CD8-positive, alpha-beta memory T cell (primary cell): ENCODE measurements around the gene FBRSL1. TPM values are rescaled to one million over a fixed set of nuclear protein-coding genes. Genes with fewer than 3 reads are reported as not detected.

Source experiments
- CTCF ChIA-PET: fragments of 350-600 bp; sonication (Branson Sonifier 250); formaldehyde crosslinking; loops from one replicate; lab custom pipeline; 2021; ENCODE audit warnings: antibody characterized with exemption; lab: Charles Lee
- POLR2A ChIA-PET: fragments of 350-600 bp; sonication (Branson Sonifier 250); formaldehyde crosslinking; loops from one replicate; lab custom pipeline; 2021; ENCODE audit warnings: antibody characterized with exemption; lab: Charles Lee
- DNase-seq, 5 donors: peaks; one replicate each; pipeline versions ENCODE4 v3.0.0 to v3.0.0-alpha.2; 2020 to 2022; ENCODE audit warnings: mixed read lengths in 1 of 5
- H3K27ac ChIP-seq: one replicate; pipeline ENCODE4 v1.7.0; 2013; ENCODE audit warnings: low read depth, mild to moderate bottlenecking, low read length, moderate library complexity
- H3K27me3 ChIP-seq: 2 replicates; pipeline ENCODE4 v1.7.0; 2013; ENCODE audit warnings: low read length, mild to moderate bottlenecking; ENCODE audit not compliant: insufficient read depth, poor library complexity, severe bottlenecking
- H3K36me3 ChIP-seq: 2 replicates; pipeline ENCODE4 v1.7.0; 2013; ENCODE audit warnings: mild to moderate bottlenecking, low read length, moderate library complexity; ENCODE audit not compliant: insufficient read depth
- H3K4me1 ChIP-seq: 2 replicates; pipeline ENCODE4 v1.7.0; 2013; ENCODE audit warnings: mild to moderate bottlenecking, low read length, moderate library complexity; ENCODE audit not compliant: insufficient read depth
- H3K4me3 ChIP-seq: 2 replicates; pipeline ENCODE4 v1.7.0; 2013; ENCODE audit warnings: mild to moderate bottlenecking, low read length
- H3K9me3 ChIP-seq: 2 replicates; pipeline ENCODE4 v1.7.0; 2013; ENCODE audit warnings: mild to moderate bottlenecking, low read length
- H3K27ac Mint-ChIP-seq, 8 donors: one replicate each; pipeline ENCODE4 v1.8.0; 2020 to 2021; ENCODE audit warnings: mixed read lengths in 8 of 8, mild to moderate bottlenecking in 6 of 8, inconsistent platforms in 3 of 8, moderate library complexity in 3 of 8
- H3K27me3 Mint-ChIP-seq, 2 donors: one replicate each; pipeline ENCODE4 v1.8.0; 2020 to 2021; ENCODE audit warnings: mixed read lengths in 2 of 2, mild to moderate bottlenecking in 1 of 2, moderate library complexity in 1 of 2
- H3K36me3 Mint-ChIP-seq, 3 donors: one replicate each; pipeline ENCODE4 v1.8.0; 2020 to 2021; ENCODE audit warnings: mixed read lengths in 3 of 3, inconsistent platforms in 1 of 3, mild to moderate bottlenecking in 1 of 3
- H3K4me1 Mint-ChIP-seq, 3 donors: one replicate each; pipeline ENCODE4 v1.8.0; 2020 to 2021; ENCODE audit warnings: mixed read lengths in 3 of 3, inconsistent platforms in 1 of 3, mild to moderate bottlenecking in 1 of 3
- H3K4me3 Mint-ChIP-seq, 7 donors: one replicate each; pipeline ENCODE4 v1.8.0; 2020 to 2021; ENCODE audit warnings: mixed read lengths in 7 of 7, mild to moderate bottlenecking in 6 of 7, moderate library complexity in 4 of 7, inconsistent platforms in 2 of 7
- H3K9me3 Mint-ChIP-seq, 5 donors: one replicate each; pipeline ENCODE4 v1.8.0; 2020 to 2022; ENCODE audit warnings: mixed read lengths in 5 of 5, mild to moderate bottlenecking in 3 of 5, moderate library complexity in 2 of 5, inconsistent platforms in 1 of 5
- polyA plus RNA-seq: library from polyadenylated mRNA; unstranded; fragments of 300-500 nt; fragmentation: Illumina TruSeq; gene quantifications from one replicate; pipeline ENCODE4 v1.2.3, GENCODE V29; 2021
- total RNA-seq, 2 experiments: library from RNA; stranded (reverse); gene quantifications; one replicate each; pipeline ENCODE4 v1.2.3, GENCODE V29; 2021

Gene FBRSL1
- total and polyA plus RNA-seq, 3 experiments from 2014 or later, result 1.4 to 62.1 (median 58.1) TPM

DNA sequence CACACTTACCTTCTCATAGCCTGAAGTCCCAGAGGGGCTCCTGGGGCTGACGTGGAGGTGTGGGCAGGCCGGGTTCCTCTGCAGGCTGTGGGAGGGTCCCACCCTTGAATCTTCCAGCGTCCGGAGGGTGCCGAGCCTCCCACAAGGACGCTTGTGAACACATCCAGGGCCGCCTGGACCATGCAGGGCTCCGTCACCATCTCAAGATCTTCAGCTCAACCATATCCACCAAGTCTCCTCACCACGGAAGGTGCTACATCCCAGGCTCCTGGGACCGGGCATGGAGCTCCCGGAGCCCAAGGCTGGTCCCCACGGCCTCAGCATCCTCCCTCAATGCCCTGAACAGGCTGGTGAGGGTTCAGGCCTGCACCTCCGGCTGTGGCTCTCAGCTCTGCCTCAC, 10.7 kb upstream of the FBRSL1 start:
- Histone ChIP-seq H3K36me3 (no peaks in the 10 kb centered on the region), H3K4me1 (peaks cover 20% of the 10 kb centered on the region), H3K4me3 (no peak overlapping the region), H3K9me3 (no peaks in the 10 kb centered on the region), H3K27ac (no peak overlapping the region), H3K27me3 (no peaks in the 10 kb centered on the region)
- Mint-ChIP-seq H3K4me3 (no peak overlapping the region), H3K36me3 (no peaks in the 10 kb centered on the region), H3K9me3 (peaks cover 0 to 4% (median 2%) of the 10 kb centered on the region in 5 donors), H3K4me1 (peaks cover 9 to 28% (median 12%) of the 10 kb centered on the region in 3 donors), H3K27ac (peak overlapping the region in 2 of 8 donors; percentile 62 to 63), H3K27me3 (peaks cover 3 to 10% of the 10 kb centered on the region in 2 donors)
- ChIA-PET CTCF (no interaction called here), POLR2A (no interaction called here)
- DNase-seq, result no peak

- Mint-ChIP-seq H3K27ac (peak overlapping the region in 1 of 8 donors; percentile 62), H3K4me1 (peaks cover 9 to 28% (median 12%) of the 10 kb centered on the region in 3 donors), H3K27me3 (peaks cover 3 to 10% of the 10 kb centered on the region in 2 donors), H3K9me3 (peaks cover 0 to 4% (median 2%) of the 10 kb centered on the region in 5 donors), H3K36me3 (no peaks in the 10 kb centered on the region), H3K4me3 (no peak overlapping the region)
- no peak overlapping the region for H3K27ac ChIP-seq
- no peaks in the 10 kb centered on the region for H3K27me3 ChIP-seq
- no peak overlapping the region for H3K4me3 ChIP-seq
- peaks cover 20% of the 10 kb centered on the region for H3K4me1 ChIP-seq
- ChIA-PET CTCF (no interaction called here), POLR2A (no interaction called here)
- H3K9me3 ChIP-seq, result no peaks in the 10 kb centered on the region
- H3K36me3 ChIP-seq, result no peaks in the 10 kb centered on the region
- no peak for DNase-seq
Measured at GRCh38 chr12:132479938-132480622, 9.9 kb upstream of the FBRSL1 start.

- Histone ChIP-seq H3K27ac (no peak overlapping the region), H3K27me3 (no peaks in the 10 kb centered on the region), H3K4me1 (peaks cover 16% of the 10 kb centered on the region), H3K4me3 (no peak overlapping the region), H3K9me3 (no peaks in the 10 kb centered on the region), H3K36me3 (no peaks in the 10 kb centered on the region)
- H3K9me3 Mint-ChIP-seq, result peaks cover 0 to 4% (median 2%) of the 10 kb centered on the region in 5 donors
- CTCF ChIA-PET, result no interaction called here
- peaks cover 9 to 26% (median 10%) of the 10 kb centered on the region in 3 donors for H3K4me1 Mint-ChIP-seq
- no peak for DNase-seq
- H3K4me3 Mint-ChIP-seq, result no peak overlapping the region
- POLR2A ChIA-PET, result no interaction called here
- peaks cover 3 to 8% of the 10 kb centered on the region in 2 donors for H3K27me3 Mint-ChIP-seq
- no peak overlapping the region for H3K27ac Mint-ChIP-seq
- H3K36me3 Mint-ChIP-seq, result no peaks in the 10 kb centered on the region
Measured at GRCh38 chr12:132480623-132481132, 9.3 kb upstream of the FBRSL1 start.

DNA sequence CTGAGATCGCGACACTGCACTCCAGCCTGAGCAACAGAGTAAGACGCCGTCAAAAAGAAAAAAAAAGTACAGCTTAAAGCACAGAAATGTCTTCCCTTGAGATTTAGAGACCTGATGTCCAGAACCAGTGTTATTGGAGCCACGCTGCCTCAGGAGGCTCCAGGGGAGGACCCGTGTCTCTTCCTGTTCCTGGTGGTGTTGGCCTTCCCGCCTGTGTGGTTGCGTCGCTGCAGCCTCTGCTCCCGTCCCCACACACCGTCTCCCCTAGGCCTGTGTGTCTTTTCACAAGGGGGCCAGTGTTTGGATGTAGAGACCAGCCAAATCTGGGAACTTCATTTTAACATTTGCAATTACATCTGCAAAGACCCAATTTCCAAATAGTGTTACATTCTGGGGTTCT, 8.6 kb upstream of the FBRSL1 start:
- Histone ChIP-seq H3K27ac (no peak overlapping the region), H3K9me3 (no peaks in the 10 kb centered on the region), H3K36me3 (no peaks in the 10 kb centered on the region), H3K27me3 (no peaks in the 10 kb centered on the region), H3K4me1 (peaks cover 10% of the 10 kb centered on the region), H3K4me3 (no peak overlapping the region)
- Mint-ChIP-seq H3K4me3 (peak overlapping the region in 1 of 7 donors; percentile 63), H3K27me3 (peaks cover 3 to 5% of the 10 kb centered on the region in 2 donors), H3K27ac (peak overlapping the region in 2 of 8 donors; percentile 31 to 83), H3K36me3 (no peaks in the 10 kb centered on the region), H3K9me3 (peaks cover 0 to 2% (median 0%) of the 10 kb centered on the region in 5 donors), H3K4me1 (peaks cover 9 to 26% (median 9%) of the 10 kb centered on the region in 3 donors)
- DNase-seq, result no peak
- CTCF ChIA-PET, result no interaction called here
- POLR2A ChIA-PET, result no interaction called here

- Histone ChIP-seq H3K9me3 (no peaks in the 10 kb centered on the region), H3K27me3 (no peaks in the 10 kb centered on the region), H3K27ac (no peak overlapping the region), H3K36me3 (no peaks in the 10 kb centered on the region), H3K4me1 (peaks cover 3% of the 10 kb centered on the region), H3K4me3 (no peak overlapping the region)
- peak overlapping the region in 1 of 8 donors; percentile 31 for H3K27ac Mint-ChIP-seq
- ChIA-PET CTCF (no interaction called here), POLR2A (no interaction called here)
- peaks cover 0 to 2% (median 0%) of the 10 kb centered on the region in 5 donors for H3K9me3 Mint-ChIP-seq
- H3K27me3 Mint-ChIP-seq, result peaks cover 3% of the 10 kb centered on the region in 2 donors
- no peaks in the 10 kb centered on the region for H3K36me3 Mint-ChIP-seq
- H3K4me1 Mint-ChIP-seq, result peaks cover 7 to 24% (median 8%) of the 10 kb centered on the region in 3 donors
- peak overlapping the region in 1 of 7 donors; percentile 30 for H3K4me3 Mint-ChIP-seq
- no peak for DNase-seq
Measured at GRCh38 chr12:132481771-132482745, 7.9 kb upstream of the FBRSL1 start.

- Mint-ChIP-seq H3K4me3 (peak overlapping the region in 1 of 7 donors; percentile 30), H3K36me3 (no peaks in the 10 kb centered on the region), H3K9me3 (peaks cover 0 to 2% (median 0%) of the 10 kb centered on the region in 5 donors), H3K27ac (peak overlapping the region in 1 of 8 donors; percentile 23), H3K27me3 (peaks cover 3% of the 10 kb centered on the region in 2 donors), H3K4me1 (peaks cover 11 to 27% (median 15%) of the 10 kb centered on the region in 3 donors)
- Histone ChIP-seq H3K4me1 (peaks cover 6% of the 10 kb centered on the region), H3K27ac (no peak overlapping the region), H3K36me3 (no peaks in the 10 kb centered on the region), H3K9me3 (no peaks in the 10 kb centered on the region), H3K27me3 (no peaks in the 10 kb centered on the region), H3K4me3 (no peak overlapping the region)
- CTCF ChIA-PET, result no interaction called here
- DNase-seq, result no peak
- POLR2A ChIA-PET, result no interaction called here
Measured at GRCh38 chr12:132482771-132483170, 7.2 kb upstream of the FBRSL1 start.

DNA sequence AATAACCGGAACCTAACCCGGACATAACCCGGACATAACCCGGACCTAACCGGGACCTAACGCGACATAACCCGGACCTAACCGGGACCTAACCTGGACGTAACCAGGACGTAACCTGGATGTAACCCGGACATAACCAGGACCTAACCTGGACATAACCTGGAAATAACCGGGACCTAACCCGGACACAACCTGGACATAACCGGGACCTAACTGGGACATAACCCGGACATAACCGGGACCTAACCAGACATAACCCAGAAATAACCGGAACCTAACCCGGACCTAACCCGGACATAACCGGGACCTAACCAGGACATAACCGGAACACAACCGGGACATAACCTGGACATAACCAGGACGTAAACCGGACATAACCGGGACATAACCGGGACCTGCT, 6.7 kb upstream of the FBRSL1 start:
- CTCF ChIA-PET, result no interaction called here
- no peak for DNase-seq
- H3K4me1 Mint-ChIP-seq, result peaks cover 16 to 29% (median 19%) of the 10 kb centered on the region in 3 donors
- no peaks in the 10 kb centered on the region for H3K36me3 Mint-ChIP-seq
- H3K27ac ChIP-seq, result no peak overlapping the region
- H3K27me3 ChIP-seq, result no peaks in the 10 kb centered on the region
- POLR2A ChIA-PET, result no interaction called here
- no peaks in the 10 kb centered on the region for H3K36me3 ChIP-seq
- H3K9me3 ChIP-seq, result no peaks in the 10 kb centered on the region
- no peak overlapping the region for H3K4me3 ChIP-seq
- peaks cover 10% of the 10 kb centered on the region for H3K4me1 ChIP-seq
- H3K27ac Mint-ChIP-seq, result peak overlapping the region in 1 of 8 donors; percentile 23
- H3K4me3 Mint-ChIP-seq, result no peak overlapping the region
- H3K27me3 Mint-ChIP-seq, result peaks cover 3% of the 10 kb centered on the region in 2 donors
- peaks cover 0 to 2% (median 0%) of the 10 kb centered on the region in 5 donors for H3K9me3 Mint-ChIP-seq
